Tibial nerve (tissue), 4 donors: ENCODE results near the gene EPHA6. TPM values are rescaled to one million over a fixed set of nuclear protein-coding genes. Genes with fewer than 3 reads are reported as not detected.

Experiments used
- DNase-seq, 2 donors: peaks; one replicate each; pipeline ENCODE4 v3.0.0-alpha.2; 2019; ENCODE audit warnings: low spot score in 2 of 2
- H3K27ac ChIP-seq, 4 donors: fragments of 200-600 bp; sonication (generic) in 3 of 4; one replicate each; pipeline ENCODE4 v1.5.1; 2017 to 2019; ENCODE audit warnings: mild to moderate bottlenecking in 1 of 4
- H3K27me3 ChIP-seq, 2 donors: fragments of 200-600 bp; sonication (generic) in 1 of 2; one replicate each; pipeline versions ENCODE4 v1.5.1 to v1.6.0; 2017 to 2019
- H3K36me3 ChIP-seq, 3 donors: fragments of 200-600 bp; sonication (generic); one replicate each; pipeline ENCODE4 v1.5.1; 2018 to 2019
- H3K4me1 ChIP-seq, 4 donors: fragments of 200-600 bp; sonication (generic) in 3 of 4; one replicate each; pipeline ENCODE4 v1.5.1; 2017 to 2019
- H3K4me3 ChIP-seq, 4 donors: fragments of 200-600 bp; sonication (generic) in 3 of 4; one replicate each; pipeline ENCODE4 v1.5.1; 2017 to 2019; ENCODE audit warnings: mild to moderate bottlenecking in 1 of 4, moderate library complexity in 1 of 4
- H3K9me3 ChIP-seq, 4 donors: fragments of 200-600 bp; sonication (generic) in 3 of 4; one replicate each; pipeline ENCODE4 v1.5.1; 2017 to 2019
- EP300 ChIP-seq, 2 donors: sonication (generic); formaldehyde crosslinking; IDR thresholded peaks; one replicate each; pipeline ENCODE4 v1.6.1; 2017; ENCODE audit warnings: antibody characterized with exemption in 2 of 2, mild to moderate bottlenecking in 1 of 2
- POLR2A ChIP-seq, 2 donors: fragments of 450-650 bp; IDR thresholded peaks; one replicate each; pipeline ENCODE4 v1.6.1; 2017; ENCODE audit warnings: antibody characterized with exemption in 2 of 2, mild to moderate bottlenecking in 2 of 2, moderate library complexity in 2 of 2
- WGBS, 2 donors: methylation state at CpG; one replicate each; pipeline ENCODE4 v1.1.5; 2018; 5-methylcytosine and 5-hydroxymethylcytosine counted together
- total RNA-seq, 4 donors: library from RNA; depleted of rRNA; stranded (reverse); fragments of >200 nt; gene quantifications; one replicate each; pipeline ENCODE4 v1.1.0, GENCODE V29; 2016
- TF ChIP-seq, protein P1 (sequence below), 5 experiments: fragments of 200-600 bp in 3 of 5; fragments of 450-650 bp in 2 of 5; sonication (generic) in 3 of 5; IDR thresholded peaks; one replicate each; pipeline ENCODE4 v1.5.1; 2016 to 2019; ENCODE audit warnings: antibody characterized with exemption in 5 of 5, mild to moderate bottlenecking in 3 of 5, moderate library complexity in 2 of 5

The EPHA6 gene
- total RNA-seq, 4 donors from 2014 or later, result 0.30 to 1.3 (median 0.61) TPM

DNA sequence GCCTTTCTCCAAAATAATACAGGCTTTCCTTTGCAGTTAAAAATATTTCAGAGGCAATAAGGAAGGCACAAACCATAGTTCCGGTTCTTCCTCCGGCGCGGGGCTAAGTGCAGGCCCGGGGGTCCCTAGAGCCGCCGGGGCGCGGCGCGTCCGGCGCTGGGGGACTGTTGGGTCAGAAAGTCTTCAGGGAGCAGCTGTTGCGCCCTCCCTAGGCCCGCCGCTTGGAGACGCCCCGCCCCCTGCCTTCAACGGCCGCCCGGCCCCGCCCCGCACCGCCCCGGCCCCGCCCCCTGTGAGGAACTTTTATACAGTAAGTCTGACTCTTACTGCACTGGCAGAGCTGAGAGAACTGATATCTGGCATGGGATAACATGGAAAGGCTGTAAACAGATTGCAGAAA, 667.0 kb downstream of the EPHA6 start:
- no peak for DNase-seq
- H3K9me3 ChIP-seq, result no peaks in the 10 kb centered on the region
- no peak overlapping the region for H3K4me3 ChIP-seq
- H3K36me3 ChIP-seq, result no peaks in the 10 kb centered on the region
- H3K27me3 ChIP-seq, result no peaks in the 10 kb centered on the region
- no peaks in the 10 kb centered on the region for H3K4me1 ChIP-seq
- WGBS, 2 donors, result 94 to 95% methylated on average over 26 of the region's 26 CpGs
- TF ChIP-seq POLR2A (IDR thresholded peaks at IDR 0.05), result no peak
- no peak for TF ChIP-seq EP300 (IDR thresholded peaks at IDR 0.05)
- TF ChIP-seq, protein P1, sequence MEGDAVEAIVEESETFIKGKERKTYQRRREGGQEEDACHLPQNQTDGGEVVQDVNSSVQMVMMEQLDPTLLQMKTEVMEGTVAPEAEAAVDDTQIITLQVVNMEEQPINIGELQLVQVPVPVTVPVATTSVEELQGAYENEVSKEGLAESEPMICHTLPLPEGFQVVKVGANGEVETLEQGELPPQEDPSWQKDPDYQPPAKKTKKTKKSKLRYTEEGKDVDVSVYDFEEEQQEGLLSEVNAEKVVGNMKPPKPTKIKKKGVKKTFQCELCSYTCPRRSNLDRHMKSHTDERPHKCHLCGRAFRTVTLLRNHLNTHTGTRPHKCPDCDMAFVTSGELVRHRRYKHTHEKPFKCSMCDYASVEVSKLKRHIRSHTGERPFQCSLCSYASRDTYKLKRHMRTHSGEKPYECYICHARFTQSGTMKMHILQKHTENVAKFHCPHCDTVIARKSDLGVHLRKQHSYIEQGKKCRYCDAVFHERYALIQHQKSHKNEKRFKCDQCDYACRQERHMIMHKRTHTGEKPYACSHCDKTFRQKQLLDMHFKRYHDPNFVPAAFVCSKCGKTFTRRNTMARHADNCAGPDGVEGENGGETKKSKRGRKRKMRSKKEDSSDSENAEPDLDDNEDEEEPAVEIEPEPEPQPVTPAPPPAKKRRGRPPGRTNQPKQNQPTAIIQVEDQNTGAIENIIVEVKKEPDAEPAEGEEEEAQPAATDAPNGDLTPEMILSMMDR (IDR thresholded peaks at IDR 0.05), result no peak
- no peak overlapping the region for H3K27ac ChIP-seq

DNA sequence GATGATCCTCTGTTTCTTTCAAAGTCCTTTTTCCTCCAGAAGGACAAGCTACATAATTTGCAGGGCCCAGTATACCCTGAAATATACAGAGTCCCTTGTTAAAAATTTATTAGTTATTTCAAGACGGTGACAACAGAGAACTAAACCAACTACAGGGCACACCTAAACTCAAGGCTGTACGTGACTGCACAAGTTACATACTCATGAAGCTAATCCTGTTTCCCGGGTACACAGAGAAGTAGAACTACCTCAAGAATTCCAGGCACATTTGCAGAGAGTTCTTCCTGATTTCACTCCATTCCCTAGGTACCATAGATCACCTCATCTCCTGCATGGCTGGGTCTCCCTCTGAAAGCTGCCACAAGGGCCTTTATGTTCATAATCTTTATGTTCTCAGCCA, 670.8 kb downstream of the EPHA6 start:
- Histone ChIP-seq H3K27me3 (no peaks in the 10 kb centered on the region), H3K9me3 (no peaks in the 10 kb centered on the region), H3K4me3 (no peak overlapping the region), H3K36me3 (no peaks in the 10 kb centered on the region), H3K4me1 (no peaks in the 10 kb centered on the region), H3K27ac (no peak overlapping the region)
- 81 to 83% methylated on average over 3 of the region's 3 CpGs for WGBS, 2 donors
- TF ChIP-seq POLR2A (IDR thresholded peaks at IDR 0.05) (no peak), EP300 (IDR thresholded peaks at IDR 0.05) (no peak)
- TF ChIP-seq, protein P1 (IDR thresholded peaks at IDR 0.05), result no peak
- no peak for DNase-seq

DNA sequence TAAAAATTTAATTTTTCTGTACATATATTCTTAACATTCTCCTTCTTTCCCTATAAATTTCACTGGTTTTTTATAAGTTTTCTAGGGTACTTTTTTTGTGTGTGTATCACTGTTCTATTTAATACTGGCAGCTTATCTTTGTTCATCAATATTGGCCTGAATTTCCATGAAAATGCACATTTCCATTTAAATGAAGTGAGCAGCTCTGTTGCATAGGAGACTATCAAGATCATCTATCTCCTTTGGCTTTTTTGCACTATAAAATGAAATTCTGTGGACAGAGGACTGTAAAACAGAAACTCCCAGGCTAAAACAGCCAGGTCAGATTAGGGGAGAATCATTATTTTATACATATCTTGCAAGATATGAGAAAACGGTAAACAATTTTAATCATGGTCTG, 673.2 kb downstream of the EPHA6 start:
- no peak for DNase-seq
- H3K4me3 ChIP-seq, result no peak overlapping the region
- H3K4me1 ChIP-seq, result no peaks in the 10 kb centered on the region
- H3K27ac ChIP-seq, result no peak overlapping the region
- 90 to 91% methylated on average over 1 of the region's 1 CpG for WGBS, 2 donors
- no peaks in the 10 kb centered on the region for H3K36me3 ChIP-seq
- H3K27me3 ChIP-seq, result no peaks in the 10 kb centered on the region
- TF ChIP-seq, protein P1 (IDR thresholded peaks at IDR 0.05), result no peak
- no peak for TF ChIP-seq POLR2A (IDR thresholded peaks at IDR 0.05)
- TF ChIP-seq EP300 (IDR thresholded peaks at IDR 0.05), result no peak
- no peaks in the 10 kb centered on the region for H3K9me3 ChIP-seq

DNA sequence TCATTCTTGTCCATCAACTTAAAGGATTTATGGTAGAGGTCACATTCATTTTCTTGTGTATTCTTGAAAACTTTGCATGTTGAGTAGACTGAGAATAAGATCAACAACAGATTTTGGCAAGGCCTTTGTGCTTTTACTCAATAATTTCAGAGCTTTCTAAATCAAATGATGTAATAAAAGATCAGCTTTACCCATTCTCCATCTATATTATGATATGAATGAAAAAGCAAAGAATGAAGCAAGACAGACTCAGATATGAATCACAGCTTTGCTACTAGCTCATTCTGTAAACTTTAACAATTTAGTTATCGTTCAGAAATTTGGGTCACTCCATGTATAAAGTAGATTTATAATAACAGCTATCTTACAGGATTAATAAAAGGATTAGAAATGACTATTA, 674.3 kb downstream of the EPHA6 start:
- Histone ChIP-seq H3K9me3 (no peaks in the 10 kb centered on the region), H3K27ac (no peak overlapping the region), H3K4me3 (no peak overlapping the region), H3K27me3 (no peaks in the 10 kb centered on the region), H3K36me3 (no peaks in the 10 kb centered on the region), H3K4me1 (no peaks in the 10 kb centered on the region)
- WGBS, 2 donors, result 68 to 88% methylated on average over 1 of the region's 1 CpG
- DNase-seq, result no peak
- TF ChIP-seq, protein P1 (IDR thresholded peaks at IDR 0.05), result no peak

DNA sequence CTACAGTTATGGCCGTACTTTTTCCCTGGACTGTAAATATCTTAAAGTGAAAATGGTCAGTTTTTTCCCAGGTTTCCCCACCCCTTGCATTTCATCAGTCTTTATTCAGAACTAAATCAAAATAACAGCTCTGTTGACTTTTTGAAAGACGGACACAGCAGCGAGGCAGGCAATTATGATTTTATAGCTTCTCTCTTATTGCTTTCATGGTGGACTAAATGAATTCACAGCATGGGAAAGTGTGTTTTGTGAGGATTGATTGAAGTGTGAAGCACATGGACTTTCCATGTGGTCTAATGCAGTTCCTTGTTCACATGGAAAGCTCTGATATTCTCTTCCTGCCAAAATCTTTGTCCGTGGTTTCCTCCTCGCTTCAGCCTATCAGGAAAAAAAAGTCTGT, 681.5 kb downstream of the EPHA6 start:
- Histone ChIP-seq H3K36me3 (no peaks in the 10 kb centered on the region), H3K4me1 (no peaks in the 10 kb centered on the region), H3K27me3 (no peaks in the 10 kb centered on the region), H3K9me3 (no peaks in the 10 kb centered on the region), H3K4me3 (no peak overlapping the region), H3K27ac (no peak overlapping the region)
- WGBS, 2 donors, result 67 to 72% methylated on average over 5 of the region's 5 CpGs
- no peak for DNase-seq
- TF ChIP-seq, protein P1 (IDR thresholded peaks at IDR 0.05), result no peak
- TF ChIP-seq EP300 (IDR thresholded peaks at IDR 0.05) (no peak), POLR2A (IDR thresholded peaks at IDR 0.05) (no peak)
